NCI-H526 treated with DMSO at 0.1 percent for 48 hours (cell line): Measurements from ENCODE around the gene F11.
"Not testable (repeated sequence)": the region's sequence is repeated elsewhere in the genome, so short reads cannot be mapped to it uniquely, and the experiment has no call there.

Experiments used
- DNase-seq: peaks from one replicate; lab custom pipeline; 2025; lab: John Stamatoyannopoulos, UW

F11 gene

GRCh38 chr4:186298031-186298647, 32.1 kb downstream of the F11 start:
- DNase-seq, result no peak

GRCh38 chr4:186299291-186299690, 33.3 kb downstream of the F11 start:
- DNase-seq, result no peak

- DNase-seq, result no peak
Observed at GRCh38 chr4:186300659-186301390, 34.8 kb downstream of the F11 start.

- no peak for DNase-seq
Observed at GRCh38 chr4:186304216-186304615, 38.2 kb downstream of the F11 start.

GRCh38 chr4:186304866-186305505, 39.0 kb downstream of the F11 start:
- no peak for DNase-seq

GRCh38 chr4:186307497-186307896, 41.5 kb downstream of the F11 start:
- DNase-seq, result no peak

GRCh38 chr4:186307916-186308315, 41.9 kb downstream of the F11 start:
- no peak for DNase-seq

- DNase-seq, result no peak
Observed at GRCh38 chr4:186318481-186318880, 52.5 kb downstream of the F11 start.

- not testable (repeated sequence) for DNase-seq
Observed at GRCh38 chr4:186324660-186325059, 58.7 kb downstream of the F11 start.

- no peak for DNase-seq
Observed at GRCh38 chr4:186326391-186326790, 60.4 kb downstream of the F11 start.

- no peak for DNase-seq
Observed at GRCh38 chr4:186329372-186329771, 63.4 kb downstream of the F11 start.

- DNase-seq, result no peak
Observed at GRCh38 chr4:186330368-186330767, 64.4 kb downstream of the F11 start.

- DNase-seq, result no peak
Observed at GRCh38 chr4:186335793-186336192, 69.8 kb downstream of the F11 start.
